DOHH2 (cell line): Measurements from ENCODE around the gene TMEM239.

Source experiments
- H3F3A ChIP-seq: fragments of 200-600 bp; sonication (generic), shearing (Covaris generic); 2 replicates; pipeline ENCODE4 v1.6.0; 2016; ENCODE audit warnings: antibody characterized with exemption, mild to moderate bottlenecking; ENCODE audit not compliant: control insufficient read depth, insufficient read depth
- H3K27ac ChIP-seq: fragments of 200-600 bp; sonication (generic); 2 replicates; pipeline ENCODE4 v1.5.1; 2014; ENCODE audit warnings: low read depth, mild to moderate bottlenecking, low read length, moderate library complexity
- H3K27me3 ChIP-seq: fragments of 200-600 bp; sonication (generic); 2 replicates; pipeline ENCODE4 v1.6.1; 2014; ENCODE audit warnings: mild to moderate bottlenecking, low read length, mixed read lengths; ENCODE audit not compliant: control insufficient read depth
- H3K36me3 ChIP-seq: fragments of 200-600 bp; sonication (generic); 2 replicates; pipeline ENCODE4 v1.6.1; 2014; ENCODE audit warnings: mild to moderate bottlenecking, low read length, moderate library complexity, mixed read lengths; ENCODE audit not compliant: control insufficient read depth
- H3K4me1 ChIP-seq: fragments of 200-600 bp; sonication (generic); 2 replicates; pipeline ENCODE4 v1.6.1; 2014; ENCODE audit warnings: mild to moderate bottlenecking, low read length, mixed read lengths; ENCODE audit not compliant: control insufficient read depth
- H3K4me2 ChIP-seq: fragments of 200-600 bp; sonication (generic); 2 replicates; pipeline ENCODE4 v1.6.0; 2014; ENCODE audit warnings: mild to moderate bottlenecking, low read length, moderate library complexity
- H3K4me3 ChIP-seq: fragments of 200-600 bp; sonication (generic); 2 replicates; pipeline ENCODE4 v1.5.1; 2014; ENCODE audit warnings: mild to moderate bottlenecking, low read length, mixed read lengths
- H3K79me2 ChIP-seq: fragments of 200-600 bp; sonication (generic); 2 replicates; pipeline ENCODE4 v1.6.1; 2014; ENCODE audit warnings: mild to moderate bottlenecking, low read length, mixed read lengths; ENCODE audit not compliant: control insufficient read depth
- H3K9me2 ChIP-seq: fragments of 200-600 bp; sonication (generic); replicated peaks from 2 replicates; pipeline ENCODE4 v1.6.1; 2014; ENCODE audit warnings: mild to moderate bottlenecking, low read length, mixed read lengths; ENCODE audit not compliant: control insufficient read depth
- H3K9me3 ChIP-seq: fragments of 200-600 bp; sonication (generic); 2 replicates; pipeline ENCODE4 v1.6.1; 2014; ENCODE audit warnings: antibody characterized with exemption, low read length, mixed read lengths; ENCODE audit not compliant: control insufficient read depth, insufficient read depth
- H4K20me1 ChIP-seq: fragments of 200-600 bp; sonication (generic); 2 replicates; pipeline ENCODE4 v1.6.0; 2014; ENCODE audit warnings: low read depth, mild to moderate bottlenecking, antibody characterized with exemption, low read length, moderate library complexity; ENCODE audit not compliant: control insufficient read depth, insufficient read depth
- EZH2phosphoT487 ChIP-seq: fragments of 200-600 bp; sonication (generic); IDR thresholded peaks from 2 replicates; pipeline ENCODE4 v1.6.1; 2017; ENCODE audit warnings: borderline replicate concordance, mild to moderate bottlenecking, antibody characterized with exemption, low read length, moderate library complexity, mixed read lengths
- TF ChIP-seq, protein P1 (sequence below): fragments of 200-600 bp; sonication (generic); IDR thresholded peaks from one replicate; pipeline ENCODE4 v1.5.1; 2014; ENCODE audit warnings: antibody characterized with exemption, mild to moderate bottlenecking, low read depth, low read length; ENCODE audit not compliant: poor library complexity, severe bottlenecking

The TMEM239 gene

GRCh38 chr20:2771631-2772080 lies 44.5 kb upstream of the TMEM239 start:
- no peak overlapping the region for H3K27ac ChIP-seq
- no peaks in the 10 kb centered on the region for H3K79me2 ChIP-seq
- H3K4me3 ChIP-seq, result no peak overlapping the region
- no peak overlapping the region for H3K4me2 ChIP-seq
- H4K20me1 ChIP-seq, result no peaks in the 10 kb centered on the region
- no peaks in the 10 kb centered on the region for H3K36me3 ChIP-seq
- H3K4me1 ChIP-seq, result no peaks in the 10 kb centered on the region
- H3F3A ChIP-seq, result no peaks in the 10 kb centered on the region
- H3K27me3 ChIP-seq, result peaks cover 10% of the 10 kb centered on the region; the same call in 1 of the 2 replicates
- H3K9me2 ChIP-seq, result no peaks in the 10 kb centered on the region
- no peak for TF ChIP-seq EZH2phosphoT487
- TF ChIP-seq, protein P1, sequence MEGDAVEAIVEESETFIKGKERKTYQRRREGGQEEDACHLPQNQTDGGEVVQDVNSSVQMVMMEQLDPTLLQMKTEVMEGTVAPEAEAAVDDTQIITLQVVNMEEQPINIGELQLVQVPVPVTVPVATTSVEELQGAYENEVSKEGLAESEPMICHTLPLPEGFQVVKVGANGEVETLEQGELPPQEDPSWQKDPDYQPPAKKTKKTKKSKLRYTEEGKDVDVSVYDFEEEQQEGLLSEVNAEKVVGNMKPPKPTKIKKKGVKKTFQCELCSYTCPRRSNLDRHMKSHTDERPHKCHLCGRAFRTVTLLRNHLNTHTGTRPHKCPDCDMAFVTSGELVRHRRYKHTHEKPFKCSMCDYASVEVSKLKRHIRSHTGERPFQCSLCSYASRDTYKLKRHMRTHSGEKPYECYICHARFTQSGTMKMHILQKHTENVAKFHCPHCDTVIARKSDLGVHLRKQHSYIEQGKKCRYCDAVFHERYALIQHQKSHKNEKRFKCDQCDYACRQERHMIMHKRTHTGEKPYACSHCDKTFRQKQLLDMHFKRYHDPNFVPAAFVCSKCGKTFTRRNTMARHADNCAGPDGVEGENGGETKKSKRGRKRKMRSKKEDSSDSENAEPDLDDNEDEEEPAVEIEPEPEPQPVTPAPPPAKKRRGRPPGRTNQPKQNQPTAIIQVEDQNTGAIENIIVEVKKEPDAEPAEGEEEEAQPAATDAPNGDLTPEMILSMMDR, result no peak
- H3K9me3 ChIP-seq, result no peaks in the 10 kb centered on the region

- no peaks in the 10 kb centered on the region for H3K79me2 ChIP-seq
- H3K4me2 ChIP-seq, result no peak overlapping the region
- no peaks in the 10 kb centered on the region for H3K36me3 ChIP-seq
- TF ChIP-seq, protein P1, result no peak
- no peak for TF ChIP-seq EZH2phosphoT487
- H3K27me3 ChIP-seq, result peaks cover 9% of the 10 kb centered on the region; the same call in 1 of the 2 replicates
- H3K9me3 ChIP-seq, result no peaks in the 10 kb centered on the region
- H3K27ac ChIP-seq, result no peak overlapping the region
- no peaks in the 10 kb centered on the region for H3F3A ChIP-seq
- no peaks in the 10 kb centered on the region for H3K9me2 ChIP-seq
- no peaks in the 10 kb centered on the region for H3K4me1 ChIP-seq
- no peak overlapping the region for H3K4me3 ChIP-seq
- H4K20me1 ChIP-seq, result no peaks in the 10 kb centered on the region
Observed at GRCh38 chr20:2773812-2774211, 42.4 kb upstream of the TMEM239 start.

GRCh38 chr20:2775139-2775538 lies 41.0 kb upstream of the TMEM239 start:
- H3K36me3 ChIP-seq, result no peaks in the 10 kb centered on the region
- no peak overlapping the region for H3K4me3 ChIP-seq
- H3K27ac ChIP-seq, result no peak overlapping the region
- H3K4me1 ChIP-seq, result no peaks in the 10 kb centered on the region
- TF ChIP-seq, protein P1, result no peak
- no peaks in the 10 kb centered on the region for H3K79me2 ChIP-seq
- H3F3A ChIP-seq, result no peaks in the 10 kb centered on the region
- H3K27me3 ChIP-seq, result peaks cover 12% of the 10 kb centered on the region; the same call in 1 of the 2 replicates
- no peaks in the 10 kb centered on the region for H3K9me2 ChIP-seq
- no peaks in the 10 kb centered on the region for H3K9me3 ChIP-seq
- no peak overlapping the region for H3K4me2 ChIP-seq
- no peaks in the 10 kb centered on the region for H4K20me1 ChIP-seq
